ENCODE measurements around the gene FOXRED2.
A peak's percentile ranks its signal among the peaks of the same experiment; 100 is the strongest.

FOXRED2 gene

GRCh38 chr22:36449596-36450175, 57.2 kb downstream of the FOXRED2 start:
- Histone ChIP-seq H3K4me3 (ENCODE audit: low read depth in 1 of 2, low read length in 1 of 2) (peak overlapping the region; percentile 25 to 40), H3K27me3 (no peaks in the 10 kb centered on the region), H3K36me3 (no peaks in the 10 kb centered on the region), H3K9me3 (no peaks in the 10 kb centered on the region), H3K4me1 (ENCODE audit: control insufficient read depth in 1 of 2, insufficient read depth in 1 of 2, low read depth in 1 of 2, low read length in 1 of 2) (peaks cover 97 to 99% of the 10 kb centered on the region in 2 experiments), H3K27ac (peak overlapping the region; percentile 99)
- TF ChIP-seq CTCF (IDR thresholded peaks at IDR 0.05): no peak

GRCh38 chr22:36447632-36448031, 59.2 kb downstream of the FOXRED2 start:
- no peaks in the 10 kb centered on the region for H3K27me3 ChIP-seq
- H3K4me1 ChIP-seq (ENCODE audit: control insufficient read depth in 1 of 2, insufficient read depth in 1 of 2, low read depth in 1 of 2, low read length in 1 of 2): peaks cover 94 to 98% of the 10 kb centered on the region in 2 experiments
- H3K4me3 ChIP-seq (ENCODE audit: low read depth in 1 of 2, low read length in 1 of 2): peak overlapping the region in 1 of 2 experiments; percentile 34
- no peak for TF ChIP-seq CTCF (IDR thresholded peaks at IDR 0.05)
- no peaks in the 10 kb centered on the region for H3K9me3 ChIP-seq
- no peaks in the 10 kb centered on the region for H3K36me3 ChIP-seq
- H3K27ac ChIP-seq: peak overlapping the region; percentile 99

DNA sequence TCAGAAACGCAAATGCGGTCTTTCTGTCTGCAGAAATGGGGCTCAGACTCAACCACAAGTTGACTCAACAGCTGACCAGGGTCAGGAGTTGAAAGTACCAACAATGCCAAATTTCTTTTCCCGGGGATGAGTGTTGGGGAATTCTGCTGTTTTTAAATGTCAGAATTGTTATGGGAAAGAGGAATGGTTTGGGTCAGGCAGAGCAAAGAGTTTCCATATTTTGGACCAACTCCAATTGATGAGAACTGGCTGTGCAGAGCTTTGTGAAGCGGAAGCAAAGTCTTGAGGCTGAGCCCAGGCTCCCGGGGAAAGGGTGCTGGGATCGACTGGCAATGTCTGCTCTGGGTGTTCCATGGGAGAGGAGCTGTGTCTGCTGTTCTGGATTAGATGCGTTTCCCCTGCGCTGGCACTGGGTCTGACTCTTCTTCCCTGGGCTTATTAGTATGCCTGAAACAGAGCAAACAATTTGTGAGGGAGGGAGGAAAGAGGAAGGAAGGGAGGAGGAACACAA, 61.6 kb downstream of the FOXRED2 start:
- Histone ChIP-seq H3K36me3 (no peaks in the 10 kb centered on the region), H3K27ac (peak overlapping the region; percentile 99), H3K9me3 (no peaks in the 10 kb centered on the region), H3K4me1 (ENCODE audit: control insufficient read depth in 1 of 2, insufficient read depth in 1 of 2, low read depth in 1 of 2, low read length in 1 of 2) (peaks cover 78 to 91% of the 10 kb centered on the region in 2 experiments), H3K27me3 (no peaks in the 10 kb centered on the region), H3K4me3 (ENCODE audit: low read depth in 1 of 2, low read length in 1 of 2) (peak overlapping the region; percentile 0 to 30)
- TF ChIP-seq CTCF (IDR thresholded peaks at IDR 0.05): no peak

- TF ChIP-seq CTCF (IDR thresholded peaks at IDR 0.05): no peak
Observed at GRCh38 chr22:36443198-36443770, 63.6 kb downstream of the FOXRED2 start.

DNA sequence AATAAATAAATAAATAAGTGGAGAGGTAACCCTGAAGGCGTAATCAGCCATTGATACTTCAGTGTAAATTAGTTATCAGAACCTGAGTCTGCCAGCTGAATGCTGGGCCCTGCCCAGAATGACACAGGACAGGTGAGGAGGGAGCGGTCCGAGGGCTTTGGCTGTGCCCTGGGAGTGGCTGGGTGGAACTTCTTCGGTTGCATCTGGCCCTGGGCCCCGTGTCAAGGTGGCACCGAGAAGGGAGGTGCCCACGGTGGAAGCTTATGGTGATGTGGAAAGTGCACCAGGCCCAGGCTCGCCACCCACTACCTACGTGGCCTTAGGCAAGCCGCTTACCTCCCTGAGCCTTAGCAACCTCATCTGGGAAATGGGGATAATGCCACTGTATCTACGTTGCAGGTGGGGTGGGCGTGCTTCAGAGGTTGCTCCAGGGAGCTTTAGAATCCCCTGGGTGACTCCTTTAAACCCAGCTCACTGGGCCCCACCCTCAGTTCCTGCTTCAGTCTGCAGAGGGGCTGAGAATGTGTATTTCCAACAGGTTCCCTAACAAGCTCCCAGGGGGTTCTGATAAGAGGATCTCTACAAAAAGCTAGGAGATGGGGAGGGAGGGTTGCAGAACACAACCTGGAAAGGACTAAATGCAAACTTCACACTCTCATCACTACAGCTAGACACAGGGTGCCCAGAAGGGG, 64.2 kb downstream of the FOXRED2 start:
- Histone ChIP-seq H3K27me3 (no peaks in the 10 kb centered on the region), H3K36me3 (no peaks in the 10 kb centered on the region), H3K4me1 (ENCODE audit: control insufficient read depth in 1 of 2, insufficient read depth in 1 of 2, low read depth in 1 of 2, low read length in 1 of 2) (peaks cover 53 to 65% of the 10 kb centered on the region in 2 experiments), H3K9me3 (no peaks in the 10 kb centered on the region), H3K27ac (peak overlapping the region; percentile 49), H3K4me3 (ENCODE audit: low read depth in 1 of 2, low read length in 1 of 2) (no peak overlapping the region)
- TF ChIP-seq CTCF (IDR thresholded peaks at IDR 0.05): no peak

More at GRCh38 chr22:36443198-36443770, 63.6 kb downstream of the FOXRED2 start:
- Histone ChIP-seq H3K27me3 (no peaks in the 10 kb centered on the region), H3K4me3 (ENCODE audit: low read depth in 1 of 2, low read length in 1 of 2) (no peak overlapping the region), H3K27ac (peak overlapping the region; percentile 99), H3K9me3 (no peaks in the 10 kb centered on the region), H3K4me1 (ENCODE audit: control insufficient read depth in 1 of 2, insufficient read depth in 1 of 2, low read depth in 1 of 2, low read length in 1 of 2) (peaks cover 59 to 71% of the 10 kb centered on the region in 2 experiments), H3K36me3 (no peaks in the 10 kb centered on the region)
